HUES64 (cell line): ENCODE measurements around the gene SLC35G3.
"Not testable (repeated sequence)": the region's sequence is repeated elsewhere in the genome, so short reads cannot be mapped to it uniquely, and the experiment has no call there.

Experiments
- H3K27ac ChIP-seq: 2 replicates; pipeline ENCODE4 v1.7.0; 2013; ENCODE audit warnings: low read depth, low read length, inconsistent platforms
- H3K27me3 ChIP-seq: 2 replicates; pipeline ENCODE4 v1.6.1; 2013; ENCODE audit warnings: mild to moderate bottlenecking, low read length; ENCODE audit not compliant: insufficient read depth
- H3K36me3 ChIP-seq: 2 replicates; pipeline ENCODE4 v1.6.1; 2013; ENCODE audit warnings: mild to moderate bottlenecking, low read length; ENCODE audit not compliant: insufficient read depth
- H3K4me1 ChIP-seq: 2 replicates; pipeline ENCODE4 v1.6.1; 2013; ENCODE audit warnings: mild to moderate bottlenecking, low read length, moderate library complexity; ENCODE audit not compliant: insufficient read depth
- H3K4me3 ChIP-seq: 2 replicates; pipeline ENCODE4 v1.5.1; 2013; ENCODE audit warnings: mild to moderate bottlenecking, low read length, moderate library complexity
- H3K9ac ChIP-seq: 2 replicates; pipeline ENCODE4 v1.6.1; 2013; ENCODE audit warnings: mild to moderate bottlenecking, low read depth, low read length
- H3K9me3 ChIP-seq: 2 replicates; pipeline ENCODE4 v1.6.1; 2013; ENCODE audit warnings: low read depth, low read length; ENCODE audit not compliant: insufficient read depth
- WGBS: fragments of 150-250, 120-280 bp; methylation state at CpG from one replicate; pipeline ENCODE4 v1.1.7; 2013; ENCODE audit warnings: missing lambda C conversion rate; 5-methylcytosine and 5-hydroxymethylcytosine counted together

Gene SLC35G3

GRCh38 chr17:35176897-35177296, 17.3 kb downstream of the SLC35G3 start:
- Histone ChIP-seq H3K27me3 (no peaks in the 10 kb centered on the region), H3K4me3 (no peak overlapping the region), H3K27ac (no peak overlapping the region), H3K36me3 (no peaks in the 10 kb centered on the region), H3K9me3 (no peaks in the 10 kb centered on the region), H3K4me1 (no peaks in the 10 kb centered on the region), H3K9ac (no peak overlapping the region)
- 85% methylated on average over 8 of the region's 8 CpGs for WGBS

GRCh38 chr17:35175638-35176415, 18.4 kb downstream of the SLC35G3 start:
- Histone ChIP-seq H3K9me3 (no peaks in the 10 kb centered on the region), H3K4me1 (no peaks in the 10 kb centered on the region), H3K36me3 (no peaks in the 10 kb centered on the region), H3K27ac (no peak overlapping the region), H3K9ac (no peak overlapping the region), H3K4me3 (no peak overlapping the region), H3K27me3 (no peaks in the 10 kb centered on the region)
- 90% methylated on average over 9 of the region's 9 CpGs for WGBS

GRCh38 chr17:35174835-35175334, 19.3 kb downstream of the SLC35G3 start:
- Histone ChIP-seq H3K4me3 (no peak overlapping the region), H3K9ac (no peak overlapping the region), H3K36me3 (no peaks in the 10 kb centered on the region), H3K27ac (no peak overlapping the region), H3K4me1 (no peaks in the 10 kb centered on the region), H3K27me3 (no peaks in the 10 kb centered on the region), H3K9me3 (no peaks in the 10 kb centered on the region)
- 91% methylated on average over 2 of the region's 2 CpGs for WGBS

GRCh38 chr17:35172321-35172720, 21.9 kb downstream of the SLC35G3 start:
- H3K9ac ChIP-seq, H3K4me1 ChIP-seq, H3K36me3 ChIP-seq, H3K27me3 ChIP-seq, H3K9me3 ChIP-seq, H3K27ac ChIP-seq, H3K4me3 ChIP-seq: not testable (repeated sequence)
- WGBS, result 89% methylated on average over 3 of the region's 3 CpGs

- no peak overlapping the region for H3K27ac ChIP-seq
- H3K9ac ChIP-seq, result no peak overlapping the region
- H3K4me1 ChIP-seq, result no peaks in the 10 kb centered on the region
- 67% methylated on average over 1 of the region's 2 CpGs for whole genome bisulfite sequencing
- H3K9me3 ChIP-seq, result no peaks in the 10 kb centered on the region
- H3K27me3 ChIP-seq, result no peaks in the 10 kb centered on the region
- H3K36me3 ChIP-seq, result no peaks in the 10 kb centered on the region
- H3K4me3 ChIP-seq, result no peak overlapping the region
Observed at GRCh38 chr17:35171834-35172233, 22.4 kb downstream of the SLC35G3 start.

GRCh38 chr17:35170968-35171771, 23.0 kb downstream of the SLC35G3 start:
- no peaks in the 10 kb centered on the region for H3K4me1 ChIP-seq
- H3K4me3 ChIP-seq, result no peak overlapping the region
- no peaks in the 10 kb centered on the region for H3K36me3 ChIP-seq
- no peak overlapping the region for H3K9ac ChIP-seq
- no peak overlapping the region for H3K27ac ChIP-seq
- no peaks in the 10 kb centered on the region for H3K27me3 ChIP-seq
- WGBS, result 89% methylated on average over 18 of the region's 18 CpGs
- no peaks in the 10 kb centered on the region for H3K9me3 ChIP-seq

GRCh38 chr17:35169835-35170363, 24.3 kb downstream of the SLC35G3 start:
- H3K4me3 ChIP-seq, result no peak overlapping the region
- no peaks in the 10 kb centered on the region for H3K4me1 ChIP-seq
- no peak overlapping the region for H3K9ac ChIP-seq
- H3K9me3 ChIP-seq, result no peaks in the 10 kb centered on the region
- no peaks in the 10 kb centered on the region for H3K27me3 ChIP-seq
- H3K27ac ChIP-seq, result no peak overlapping the region
- 94% methylated on average over 17 of the region's 17 CpGs for WGBS
- no peaks in the 10 kb centered on the region for H3K36me3 ChIP-seq

GRCh38 chr17:35167666-35168065, 26.5 kb downstream of the SLC35G3 start:
- Histone ChIP-seq H3K4me3 (no peak overlapping the region), H3K9ac (no peak overlapping the region), H3K27me3 (no peaks in the 10 kb centered on the region; the same call in 1 of the 2 replicates), H3K36me3 (no peaks in the 10 kb centered on the region), H3K27ac (no peak overlapping the region), H3K9me3 (no peaks in the 10 kb centered on the region), H3K4me1 (no peaks in the 10 kb centered on the region)
- WGBS, result 96% methylated on average over 1 of the region's 1 CpG

GRCh38 chr17:35167046-35167445, 27.1 kb downstream of the SLC35G3 start:
- WGBS, result 68% methylated on average over 3 of the region's 3 CpGs
- Histone ChIP-seq H3K27ac (no peak overlapping the region), H3K9me3 (no peaks in the 10 kb centered on the region)

GRCh38 chr17:35166526-35166925, 27.7 kb downstream of the SLC35G3 start:
- no peak overlapping the region for H3K9ac ChIP-seq

More at GRCh38 chr17:35167046-35167445, 27.1 kb downstream of the SLC35G3 start:
- H3K4me1 ChIP-seq, result no peaks in the 10 kb centered on the region
- H3K9ac ChIP-seq, result no peak overlapping the region
- H3K36me3 ChIP-seq, result no peaks in the 10 kb centered on the region
- H3K27me3 ChIP-seq, result no peaks in the 10 kb centered on the region; the same call in 1 of the 2 replicates
- no peak overlapping the region for H3K4me3 ChIP-seq

GRCh38 chr17:35164716-35165115, 29.5 kb downstream of the SLC35G3 start:
- Histone ChIP-seq H3K9me3 (no peaks in the 10 kb centered on the region), H3K4me1 (no peaks in the 10 kb centered on the region), H3K36me3 (no peaks in the 10 kb centered on the region), H3K27ac (no peak overlapping the region), H3K27me3 (no peaks in the 10 kb centered on the region; the same call in 1 of the 2 replicates), H3K9ac (no peak overlapping the region), H3K4me3 (no peak overlapping the region)
- WGBS, result 79% methylated on average over 5 of the region's 5 CpGs

More at GRCh38 chr17:35166526-35166925, 27.7 kb downstream of the SLC35G3 start:
- H3K4me1 ChIP-seq, result no peaks in the 10 kb centered on the region
- WGBS, result 71% methylated on average over 5 of the region's 5 CpGs
- H3K9me3 ChIP-seq, result no peaks in the 10 kb centered on the region
- no peak overlapping the region for H3K4me3 ChIP-seq
- H3K27ac ChIP-seq, result no peak overlapping the region
- no peaks in the 10 kb centered on the region for H3K36me3 ChIP-seq
- H3K27me3 ChIP-seq, result no peaks in the 10 kb centered on the region; the same call in 1 of the 2 replicates
